H1 (cell line): ENCODE data around the gene CEACAM21. TPM values are rescaled to one million over a fixed set of nuclear protein-coding genes. Genes with fewer than 3 reads are reported as not detected.

Experiments used
- CTCF ChIA-PET: fragments of 300-600 bp; sonication (Branson Sonifier 250); formaldehyde crosslinking; loops from one replicate; lab custom pipeline; 2021; ENCODE audit not compliant: partially characterized antibody; lab: Charles Lee
- POLR2A ChIA-PET: fragments of 300-600 bp; sonication (Branson Sonifier 250); formaldehyde crosslinking; loops from one replicate; lab custom pipeline; 2021; ENCODE audit warnings: inconsistent platforms; ENCODE audit not compliant: partially characterized antibody; lab: Charles Lee
- DNase-seq, 2 experiments: peaks; one replicate each; pipeline versions ENCODE4 v3.0.0 to v3.0.0-alpha.2; 2010 to 2022; ENCODE audit warnings: low spot score in 2 of 2, low read depth in 1 of 2, mixed read lengths in 1 of 2
- FAIRE-seq: peaks from 2 replicates; lab custom pipeline; 2011; peaks lifted over from hg19 to GRCh38; lab: Jason Lieb, UNC
- H2AFZ ChIP-seq: 2 replicates; pipeline ENCODE4 v1.8.1; 2012; ENCODE audit warnings: low read length, inconsistent platforms
- H2AK5ac ChIP-seq: 2 replicates; pipeline ENCODE4 v1.6.1; 2013; ENCODE audit warnings: low read depth, low read length
- H2BK120ac ChIP-seq: replicated peaks from 2 replicates; pipeline ENCODE3; 2013; ENCODE audit warnings: low read depth, low read length, inconsistent platforms
- H2BK12ac ChIP-seq: 2 replicates; pipeline ENCODE4 v1.6.1; 2013; ENCODE audit warnings: low read depth, low read length
- H2BK15ac ChIP-seq: 2 replicates; pipeline ENCODE4 v1.6.1; 2013; ENCODE audit warnings: low read length
- H2BK20ac ChIP-seq: 2 replicates; pipeline ENCODE4 v1.6.1; 2013; ENCODE audit warnings: low read length
- H2BK5ac ChIP-seq: 2 replicates; pipeline ENCODE4 v1.6.1; 2013; ENCODE audit warnings: low read depth, low read length
- H3K14ac ChIP-seq: 2 replicates; pipeline ENCODE4 v1.6.1; 2013; ENCODE audit warnings: inconsistent platforms; ENCODE audit not compliant: insufficient read length
- H3K18ac ChIP-seq: 2 replicates; pipeline ENCODE4 v1.6.1; 2013; ENCODE audit warnings: low read length; ENCODE audit errors: extremely low read depth
- H3K23ac ChIP-seq: 2 replicates; pipeline ENCODE4 v1.6.1; 2013; ENCODE audit warnings: inconsistent platforms; ENCODE audit not compliant: insufficient read length
- H3K23me2 ChIP-seq: 2 replicates; pipeline ENCODE4 v1.6.1; 2013; ENCODE audit warnings: low read depth, low read length
- H3K27ac ChIP-seq: 2 replicates; pipeline ENCODE4 v1.6.1; 2011; ENCODE audit warnings: low read depth, low read length, inconsistent platforms
- H3K27me3 ChIP-seq, 4 experiments: replicated peaks in 1 of 4; 1 replicate in 1 of 4; 2 replicates in 3 of 4; pipeline versions ENCODE4 v1.6.1 to v1.8.1; 2011 to 2013; ENCODE audit warnings: low read length in 3 of 4, mild to moderate bottlenecking in 3 of 4, inconsistent platforms in 2 of 4, mixed read lengths in 2 of 4, moderate library complexity in 1 of 4; ENCODE audit not compliant: control insufficient read depth in 3 of 4, insufficient read depth in 3 of 4; ENCODE audit errors: extremely low read depth in 1 of 4
- H3K36me3 ChIP-seq, 4 experiments: 2 replicates each; pipeline versions ENCODE4 v1.6.1 to v1.8.1; 2011 to 2013; ENCODE audit warnings: mild to moderate bottlenecking in 4 of 4, low read length in 3 of 4, moderate library complexity in 2 of 4, control low read depth in 1 of 4, inconsistent platforms in 1 of 4; ENCODE audit not compliant: insufficient read depth in 4 of 4, control insufficient read depth in 2 of 4
- H3K4ac ChIP-seq: replicated peaks from 2 replicates; pipeline ENCODE3; 2013; ENCODE audit warnings: low read length, low read depth, mixed read lengths, inconsistent platforms; ENCODE audit not compliant: insufficient read length
- H3K4me1 ChIP-seq, 4 experiments: replicated peaks in 1 of 4; 1 replicate in 1 of 4; 2 replicates in 3 of 4; pipeline versions ENCODE4 v1.6.1 to v1.8.1; 2011 to 2013; ENCODE audit warnings: low read length in 3 of 4, inconsistent platforms in 2 of 4, mixed read lengths in 1 of 4; ENCODE audit not compliant: insufficient read depth in 4 of 4, control insufficient read depth in 3 of 4
- H3K4me2 ChIP-seq, 2 experiments: 2 replicates each; pipeline versions ENCODE4 v1.6.1 to v1.8.1; 2011 to 2013; ENCODE audit warnings: low read depth in 2 of 2, low read length in 2 of 2, control low read depth in 1 of 2, inconsistent platforms in 1 of 2, mild to moderate bottlenecking in 1 of 2; ENCODE audit not compliant: insufficient read depth in 1 of 2
- H3K4me3 ChIP-seq, 4 experiments: fragments of 200-600, 300-600 bp in 1 of 4; sonication (generic), shearing (Covaris generic), sonication (Bioruptor Twin) in 1 of 4; 2 replicates each; pipeline versions ENCODE4 v1.5.1 to v1.8.1; 2011 to 2016; ENCODE audit warnings: low read length in 4 of 4, low read depth in 3 of 4, control low read depth in 2 of 4, inconsistent platforms in 2 of 4, mild to moderate bottlenecking in 2 of 4, mixed read lengths in 1 of 4, moderate library complexity in 1 of 4; ENCODE audit not compliant: insufficient read depth in 2 of 4; ENCODE audit errors: extremely low read depth in 1 of 4
- H3K56ac ChIP-seq: replicated peaks from 2 replicates; pipeline ENCODE3; 2013; ENCODE audit warnings: low read depth, mild to moderate bottlenecking, mixed read lengths, low read length, inconsistent platforms; ENCODE audit not compliant: insufficient read length
- H3K79me1 ChIP-seq: 2 replicates; pipeline ENCODE4 v1.6.1; 2013; ENCODE audit warnings: low read depth, low read length, control low read depth
- H3K79me2 ChIP-seq, 2 experiments: 2 replicates each; pipeline versions ENCODE4 v1.6.1 to v1.8.1; 2012 to 2013; ENCODE audit warnings: low read length in 2 of 2, mild to moderate bottlenecking in 2 of 2, inconsistent platforms in 1 of 2; ENCODE audit not compliant: insufficient read depth in 2 of 2, control insufficient read depth in 1 of 2
- H3K9ac ChIP-seq, 4 experiments: replicated peaks in 1 of 4; 1 replicate in 1 of 4; 2 replicates in 3 of 4; pipeline versions ENCODE4 v1.6.1 to v1.8.1; 2011 to 2013; ENCODE audit warnings: low read depth in 3 of 4, low read length in 3 of 4, control low read depth in 2 of 4, mild to moderate bottlenecking in 2 of 4, moderate library complexity in 2 of 4, inconsistent platforms in 1 of 4; ENCODE audit errors: extremely low read depth in 1 of 4
- H3K9me3 ChIP-seq, 2 experiments: 2 replicates each; pipeline versions ENCODE4 v1.6.1 to v1.8.1; 2012 to 2013; ENCODE audit warnings: mild to moderate bottlenecking in 2 of 2, moderate library complexity in 2 of 2, control low read depth in 1 of 2, inconsistent platforms in 1 of 2, low read depth in 1 of 2, low read length in 1 of 2, mixed read lengths in 1 of 2; ENCODE audit not compliant: insufficient read depth in 2 of 2
- H4K20me1 ChIP-seq, 2 experiments: replicated peaks in 1 of 2; 2 replicates each; pipeline versions ENCODE3 to v1.8.1; 2011 to 2013; ENCODE audit warnings: inconsistent platforms in 2 of 2, low read length in 2 of 2, mild to moderate bottlenecking in 1 of 2; ENCODE audit not compliant: insufficient read depth in 2 of 2, control insufficient read depth in 1 of 2
- H4K5ac ChIP-seq: 2 replicates; pipeline ENCODE4 v1.6.1; 2013; ENCODE audit warnings: low read length, low read depth, mixed read lengths, inconsistent platforms; ENCODE audit not compliant: insufficient read length
- H4K8ac ChIP-seq: 2 replicates; pipeline ENCODE4 v1.8.0; 2013; ENCODE audit warnings: mild to moderate bottlenecking, moderate library complexity, low read length, inconsistent platforms; ENCODE audit not compliant: insufficient read depth; ENCODE audit errors: extremely low read depth
- H4K91ac ChIP-seq: replicated peaks from 2 replicates; pipeline ENCODE3; 2013; ENCODE audit warnings: low read length, mixed read lengths, inconsistent platforms; ENCODE audit not compliant: insufficient read length
- CTBP2 ChIP-seq: IDR thresholded peaks from 2 replicates; pipeline ENCODE4 v1.7.0; 2011; ENCODE audit warnings: borderline replicate concordance, mild to moderate bottlenecking, moderate library complexity, mixed read lengths, low read length; ENCODE audit not compliant: insufficient read depth, insufficient read length
- FOSL1 ChIP-seq: IDR thresholded peaks from 2 replicates; pipeline ENCODE4 v1.6.1; 2011; ENCODE audit warnings: mild to moderate bottlenecking, low read depth, low read length, moderate library complexity; ENCODE audit not compliant: insufficient read depth
- MAFK ChIP-seq: IDR thresholded peaks from 2 replicates; pipeline ENCODE4 v1.6.1; 2012; ENCODE audit warnings: low read depth, mild to moderate bottlenecking, improper control_type of control experiment, low read length
- NANOG ChIP-seq: IDR thresholded peaks from 2 replicates; pipeline ENCODE4 v1.6.1; 2011; ENCODE audit warnings: low read length, low read depth, mild to moderate bottlenecking, inconsistent platforms; ENCODE audit not compliant: insufficient read depth, poor library complexity, severe bottlenecking
- POLR2A ChIP-seq, 2 experiments: IDR thresholded peaks; 1 replicate in 1 of 2; 2 replicates in 1 of 2; pipeline ENCODE4 v1.6.1; 2011; ENCODE audit warnings: low read depth in 2 of 2, low read length in 2 of 2, mild to moderate bottlenecking in 2 of 2; ENCODE audit errors: control extremely low read depth in 1 of 2
- RNF2 ChIP-seq: fragments of 200-900, 300-1000 bp; sonication (generic); IDR thresholded peaks from 2 replicates; pipeline ENCODE4 v1.7.1; 2016; ENCODE audit warnings: borderline replicate concordance, low read depth, mild to moderate bottlenecking, antibody characterized with exemption, low read length; ENCODE audit not compliant: poor library complexity, severe bottlenecking; ENCODE audit errors: missing control alignments
- RXRA ChIP-seq: IDR thresholded peaks from 2 replicates; pipeline ENCODE4 v1.6.1; 2011; ENCODE audit warnings: low read depth, mild to moderate bottlenecking, low read length, moderate library complexity; ENCODE audit not compliant: insufficient read depth
- TAF1 ChIP-seq: IDR thresholded peaks from 2 replicates; pipeline ENCODE4 v1.6.1; 2011; ENCODE audit warnings: mild to moderate bottlenecking, low read depth, low read length
- TAF7 ChIP-seq: optimal IDR thresholded peaks from 2 replicates; pipeline ENCODE3; 2011; ENCODE audit warnings: low read depth, mild to moderate bottlenecking, inconsistent platforms, low read length, moderate library complexity, borderline replicate concordance
- ZNF274 ChIP-seq: IDR thresholded peaks from 2 replicates; pipeline ENCODE4 v1.7.0; 2012; ENCODE audit warnings: low read length, borderline replicate concordance; ENCODE audit errors: extremely low read depth
- WGBS, 2 experiments: shearing (Covaris generic) in 1 of 2; methylation state at CpG; one replicate each; pipeline versions ENCODE4 v1.1.6 to v1.1.7; 2013 to 2015; ENCODE audit warnings: low lambda C conversion rate in 2 of 2, mixed read lengths in 2 of 2, inconsistent platforms in 1 of 2, low coverage in 1 of 2, missing lambda C conversion rate in 1 of 2; ENCODE audit not compliant: insufficient replicate concordance in 2 of 2, insufficient coverage in 1 of 2, insufficient read length in 1 of 2; ENCODE audit errors: extremely low coverage in 1 of 2, missing lambda C conversion rate in 1 of 2; 5-methylcytosine and 5-hydroxymethylcytosine counted together
- polyA plus RNA-seq, 7 experiments: library from polyadenylated mRNA; depleted of rRNA in 3 of 7; stranded (reverse) in 5 of 7; unstranded in 2 of 7; fragments of >200 nt in 5 of 7; fragments of 200-250 nt in 2 of 7; gene quantifications; 1 replicate in 5 of 7; 2 replicates in 1 of 7; 4 replicates in 1 of 7; pipeline versions ENCODE4 v1.2.1 to v1.2.3, GENCODE V29; 2011 to 2013; ENCODE audit warnings: missing spikeins in 2 of 7, mixed read lengths in 2 of 7
- total RNA-seq: library from RNA; stranded (reverse); fragmentation: NEBNext Ultra II Directional; extraction: Animal tissue kit (Norgen Biotek cat#: 25700); gene quantifications from 2 replicates; pipeline ENCODE4 v1.2.1, GENCODE V29; 2021
- TF ChIP-seq, protein P1 (sequence below): IDR thresholded peaks from 2 replicates; pipeline ENCODE4 v1.6.1; 2012; ENCODE audit warnings: inconsistent platforms
- TF ChIP-seq, protein P2 (sequence below): IDR thresholded peaks from 2 replicates; pipeline ENCODE4 v1.6.1; 2011; ENCODE audit warnings: low read length, improper control_type of control experiment

Gene CEACAM21
- total and polyA plus RNA-seq, 2 of the 8 experiments (the other 6 are each of a cell fraction or from before 2014, with no cell fraction given), result not detected

- no peak overlapping the region for H2AFZ ChIP-seq
- H3K4me3 ChIP-seq, result no peak overlapping the region
- H3K27ac ChIP-seq, result no peak overlapping the region
- no peak overlapping the region for H2BK20ac ChIP-seq
- H2BK120ac ChIP-seq, result no peak overlapping the region
- no peaks in the 10 kb centered on the region for H3K23me2 ChIP-seq
- no peak overlapping the region for H4K5ac ChIP-seq
- H3K27me3 ChIP-seq, result 0 out of 7 replicates have a peak, but pooled peaks cover 0 to 2% (median 0%) of the 10 kb centered on the region in 4 experiments
- H3K36me3 ChIP-seq, result no peaks in the 10 kb centered on the region
- POLR2A ChIA-PET, result no interaction called here
- H3K79me1 ChIP-seq, result no peaks in the 10 kb centered on the region
- no peaks in the 10 kb centered on the region for H3K79me2 ChIP-seq
- no peak overlapping the region for H2BK12ac ChIP-seq
- no peak overlapping the region for H3K56ac ChIP-seq
- H3K9me3 ChIP-seq, result peaks cover 74 to 85% of the 10 kb centered on the region in 2 experiments
- no peak overlapping the region for H3K4ac ChIP-seq
- no peak overlapping the region for H4K8ac ChIP-seq
- no peak for FAIRE-seq
- no peak overlapping the region for H3K18ac ChIP-seq
- H3K14ac ChIP-seq, result no peak overlapping the region
- H3K4me1 ChIP-seq, result no peaks in the 10 kb centered on the region
- H3K9ac ChIP-seq, result no peak overlapping the region
- H2BK5ac ChIP-seq, result no peak overlapping the region
- CTCF ChIA-PET, result no interaction called here
- no peak for DNase-seq
- H4K91ac ChIP-seq, result no peak overlapping the region
- no peaks in the 10 kb centered on the region for H4K20me1 ChIP-seq
- H3K4me2 ChIP-seq, result no peak overlapping the region
- no peak overlapping the region for H2AK5ac ChIP-seq
- 51% methylated on average over 7 of the region's 7 CpGs; no CpG with 5 or more reads in 1 of the 2 experiments for WGBS, 2 experiments
- H2BK15ac ChIP-seq, result no peak overlapping the region
- no peak overlapping the region for H3K23ac ChIP-seq
- no peak for TF ChIP-seq RNF2
- TF ChIP-seq MAFK, result no peak
- no peak for TF ChIP-seq FOSL1
- TF ChIP-seq, protein P1, sequence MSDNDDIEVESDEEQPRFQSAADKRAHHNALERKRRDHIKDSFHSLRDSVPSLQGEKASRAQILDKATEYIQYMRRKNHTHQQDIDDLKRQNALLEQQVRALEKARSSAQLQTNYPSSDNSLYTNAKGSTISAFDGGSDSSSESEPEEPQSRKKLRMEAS, result no peak
- no peak for TF ChIP-seq ZNF274
- no peak for TF ChIP-seq TAF7
- TF ChIP-seq NANOG, result no peak
- TF ChIP-seq RXRA, result no peak
- no peak for TF ChIP-seq CTBP2
- TF ChIP-seq, protein P2, sequence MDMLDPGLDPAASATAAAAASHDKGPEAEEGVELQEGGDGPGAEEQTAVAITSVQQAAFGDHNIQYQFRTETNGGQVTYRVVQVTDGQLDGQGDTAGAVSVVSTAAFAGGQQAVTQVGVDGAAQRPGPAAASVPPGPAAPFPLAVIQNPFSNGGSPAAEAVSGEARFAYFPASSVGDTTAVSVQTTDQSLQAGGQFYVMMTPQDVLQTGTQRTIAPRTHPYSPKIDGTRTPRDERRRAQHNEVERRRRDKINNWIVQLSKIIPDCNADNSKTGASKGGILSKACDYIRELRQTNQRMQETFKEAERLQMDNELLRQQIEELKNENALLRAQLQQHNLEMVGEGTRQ, result no peak
- no peak for TF ChIP-seq TAF1
- TF ChIP-seq POLR2A (IDR thresholded peaks at IDR 0.05; ENCODE audit: control extremely low read depth in 1 of 2, low read depth in 2 of 2, low read length in 2 of 2), result no peak
These were observed 43.1 kb downstream of the CEACAM21 start for GRCh38 chr19:41619018-41619556.
